Bronchial epithelial cell (primary cell): ENCODE measurements around the gene TBC1D22A. TPM values are rescaled to one million over a fixed set of nuclear protein-coding genes. Genes with fewer than 3 reads are reported as not detected.

Experiments
- DNase-seq: peaks from one replicate; pipeline ENCODE4 v3.0.0-alpha.2; 2010; ENCODE audit warnings: low read depth
- FAIRE-seq: peaks from 2 replicates; lab custom pipeline; 2011; peaks lifted over from hg19 to GRCh38; lab: Jason Lieb, UNC
- H3K27me3 ChIP-seq: 2 replicates; pipeline ENCODE4 v1.5.1; 2011; ENCODE audit warnings: low read length; ENCODE audit not compliant: control insufficient read depth, insufficient read depth
- H3K36me3 ChIP-seq: 2 replicates; pipeline ENCODE4 v1.5.1; 2011; ENCODE audit warnings: low read length; ENCODE audit not compliant: control insufficient read depth, insufficient read depth
- H3K4me3 ChIP-seq: 2 replicates; pipeline ENCODE4 v1.5.1; 2011; ENCODE audit warnings: mild to moderate bottlenecking, low read depth, low read length, control low read depth
- total RNA-seq: library from RNA; depleted of rRNA; stranded (reverse); fragments of >200 nt; gene quantifications from 2 replicates; pipeline ENCODE4 v1.2.1, GENCODE V29; 2014
- TF ChIP-seq, protein P1 (sequence below): IDR thresholded peaks from 2 replicates; pipeline ENCODE4 v1.5.1; 2011; ENCODE audit warnings: mild to moderate bottlenecking, moderate library complexity, low read length, control low read depth, inconsistent platforms; ENCODE audit not compliant: insufficient read depth, severe bottlenecking

Gene TBC1D22A
- total RNA-seq, 1 donor from 2014 or later: 10.0 TPM

DNA sequence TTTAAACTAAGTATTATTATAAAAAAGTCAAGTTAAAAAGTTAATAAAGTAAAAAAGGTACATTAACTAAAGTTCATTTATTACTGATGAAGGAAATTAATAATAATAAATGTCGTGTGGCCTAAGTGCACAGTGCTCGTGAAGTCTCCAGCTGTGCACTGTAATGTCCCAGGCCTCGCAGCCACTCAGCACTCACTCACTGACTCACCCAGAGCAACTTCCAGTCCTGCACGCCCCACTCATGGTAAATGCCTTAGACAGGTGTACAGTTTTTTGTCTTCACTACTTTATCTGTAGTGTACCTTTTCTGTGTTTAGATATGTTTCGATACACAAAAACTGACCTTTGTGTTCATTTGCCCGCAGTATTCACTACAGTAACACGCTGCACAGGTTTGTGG is 175.5 kb downstream of the TBC1D22A start:
- Histone ChIP-seq H3K27me3 (no peaks in the 10 kb centered on the region), H3K36me3 (no peaks in the 10 kb centered on the region), H3K4me3 (no peak overlapping the region)
- no peak for FAIRE-seq
- TF ChIP-seq, protein P1, sequence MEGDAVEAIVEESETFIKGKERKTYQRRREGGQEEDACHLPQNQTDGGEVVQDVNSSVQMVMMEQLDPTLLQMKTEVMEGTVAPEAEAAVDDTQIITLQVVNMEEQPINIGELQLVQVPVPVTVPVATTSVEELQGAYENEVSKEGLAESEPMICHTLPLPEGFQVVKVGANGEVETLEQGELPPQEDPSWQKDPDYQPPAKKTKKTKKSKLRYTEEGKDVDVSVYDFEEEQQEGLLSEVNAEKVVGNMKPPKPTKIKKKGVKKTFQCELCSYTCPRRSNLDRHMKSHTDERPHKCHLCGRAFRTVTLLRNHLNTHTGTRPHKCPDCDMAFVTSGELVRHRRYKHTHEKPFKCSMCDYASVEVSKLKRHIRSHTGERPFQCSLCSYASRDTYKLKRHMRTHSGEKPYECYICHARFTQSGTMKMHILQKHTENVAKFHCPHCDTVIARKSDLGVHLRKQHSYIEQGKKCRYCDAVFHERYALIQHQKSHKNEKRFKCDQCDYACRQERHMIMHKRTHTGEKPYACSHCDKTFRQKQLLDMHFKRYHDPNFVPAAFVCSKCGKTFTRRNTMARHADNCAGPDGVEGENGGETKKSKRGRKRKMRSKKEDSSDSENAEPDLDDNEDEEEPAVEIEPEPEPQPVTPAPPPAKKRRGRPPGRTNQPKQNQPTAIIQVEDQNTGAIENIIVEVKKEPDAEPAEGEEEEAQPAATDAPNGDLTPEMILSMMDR: no peak
- DNase-seq: no peak

DNA sequence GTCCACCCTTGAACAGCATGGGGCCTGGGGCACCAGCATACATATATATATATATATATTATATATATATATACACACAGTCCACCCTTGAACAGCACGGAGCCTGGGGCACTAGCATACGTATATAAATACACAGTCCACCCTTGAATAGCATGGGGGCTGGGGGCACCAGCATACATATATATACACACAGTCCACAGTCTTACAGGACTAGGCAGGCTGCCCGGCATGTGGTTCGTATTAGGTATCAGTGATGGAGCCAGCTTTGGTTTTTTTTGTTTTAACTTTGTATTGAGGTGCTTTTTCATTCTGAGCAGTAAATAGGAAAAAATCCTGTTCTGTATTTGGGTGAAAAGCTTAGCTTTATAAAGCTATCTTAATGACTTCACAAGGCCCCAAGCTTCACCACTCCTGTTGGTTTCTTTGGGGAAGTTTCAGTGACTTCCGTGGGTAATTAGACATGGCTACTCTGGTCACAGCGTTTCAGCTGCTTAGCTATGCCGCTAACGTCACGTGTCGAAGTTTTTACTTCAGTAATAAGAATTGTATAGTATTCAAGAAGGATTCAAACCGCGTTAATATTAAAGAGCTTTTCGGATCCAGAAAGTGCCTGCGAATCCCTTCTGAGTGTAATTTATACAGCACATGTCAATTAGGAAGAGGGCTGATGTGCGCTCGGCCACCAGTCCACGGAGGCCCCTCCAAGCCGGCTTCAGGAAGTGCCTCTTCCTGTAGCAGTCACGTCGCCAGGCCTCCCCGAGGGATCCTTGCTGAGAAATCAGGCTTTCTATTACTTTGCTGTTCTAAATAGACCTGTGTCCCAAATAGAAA is 179.7 kb downstream of the TBC1D22A start:
- Histone ChIP-seq H3K4me3 (no peak overlapping the region), H3K27me3 (no peaks in the 10 kb centered on the region), H3K36me3 (peaks cover 3% of the 10 kb centered on the region)
- TF ChIP-seq, protein P1: no peak
- FAIRE-seq (no peak), DNase-seq (no peak)

DNA sequence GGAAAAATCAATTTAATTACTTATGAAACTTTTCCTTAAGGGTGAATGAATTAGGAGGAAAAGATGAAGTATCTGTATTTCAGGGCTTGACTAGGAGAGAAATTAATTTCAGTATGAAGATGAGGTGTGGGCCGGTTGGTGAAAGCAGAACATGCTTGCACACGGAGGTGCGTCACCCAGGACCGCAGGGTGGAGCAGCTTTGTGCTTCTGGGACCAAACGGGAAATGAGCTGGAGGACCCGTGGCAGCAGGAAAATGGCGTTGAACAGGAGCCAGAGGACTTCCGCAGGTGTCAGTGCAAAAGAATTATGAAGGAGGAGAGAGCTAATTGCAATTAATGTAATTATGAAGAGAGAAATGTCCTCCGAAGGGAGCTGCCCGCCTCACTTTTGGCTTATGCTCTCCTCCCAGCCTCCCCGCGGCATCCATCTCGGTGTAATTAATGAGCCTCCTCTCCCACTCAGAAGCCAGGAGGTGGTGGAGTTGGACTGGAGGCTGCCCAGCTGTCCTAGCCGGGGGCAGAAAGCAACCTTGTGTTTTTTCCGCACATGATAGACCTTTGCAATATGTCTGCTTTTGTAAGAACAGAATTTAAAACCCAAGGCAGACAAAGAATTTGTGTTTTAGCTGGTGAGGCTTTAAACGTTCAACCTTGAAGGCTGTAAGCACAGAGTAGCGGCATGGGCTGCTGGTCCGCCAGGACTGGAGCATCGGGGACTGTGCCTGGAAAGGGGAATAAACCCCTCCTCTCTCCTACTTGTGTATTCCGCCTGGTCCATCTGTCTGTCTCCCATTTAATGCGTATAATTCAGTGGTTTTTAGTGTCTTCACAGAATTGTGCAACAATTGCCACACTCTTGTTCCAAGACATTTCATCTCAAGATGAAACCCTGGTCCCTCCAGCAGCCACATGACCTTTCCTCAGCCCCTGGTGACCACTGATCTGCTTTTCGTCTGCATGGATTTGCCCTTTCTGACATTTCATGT is 180.6 kb downstream of the TBC1D22A start:
- DNase-seq: no peak
- H3K27me3 ChIP-seq: no peaks in the 10 kb centered on the region
- TF ChIP-seq, protein P1: no peak
- FAIRE-seq: no peak
- peaks cover 3% of the 10 kb centered on the region for H3K36me3 ChIP-seq
- no peak overlapping the region for H3K4me3 ChIP-seq

DNA sequence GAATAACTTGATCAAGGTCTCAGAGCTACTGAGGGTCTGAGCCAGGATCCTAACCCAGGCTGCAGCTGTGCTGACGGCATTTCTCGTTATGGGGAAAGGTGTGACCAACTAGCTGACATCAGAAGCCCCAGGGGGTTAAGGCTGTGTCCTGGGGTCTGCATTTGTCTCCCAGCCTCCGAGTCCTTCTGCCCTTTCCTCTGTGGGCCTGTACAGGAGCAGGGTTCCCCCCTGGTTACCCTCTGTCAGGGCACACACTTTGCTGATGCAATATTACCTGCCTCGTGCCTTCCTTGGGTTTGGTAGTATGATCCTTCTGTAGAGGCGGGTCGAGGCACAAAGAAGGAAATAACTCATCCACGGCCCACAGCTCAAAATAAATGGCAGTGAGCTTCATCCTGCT is 183.0 kb downstream of the TBC1D22A start:
- Histone ChIP-seq H3K36me3 (peaks cover 5% of the 10 kb centered on the region), H3K27me3 (no peaks in the 10 kb centered on the region), H3K4me3 (no peak overlapping the region)
- TF ChIP-seq, protein P1: no peak
- FAIRE-seq (no peak), DNase-seq (no peak)

DNA sequence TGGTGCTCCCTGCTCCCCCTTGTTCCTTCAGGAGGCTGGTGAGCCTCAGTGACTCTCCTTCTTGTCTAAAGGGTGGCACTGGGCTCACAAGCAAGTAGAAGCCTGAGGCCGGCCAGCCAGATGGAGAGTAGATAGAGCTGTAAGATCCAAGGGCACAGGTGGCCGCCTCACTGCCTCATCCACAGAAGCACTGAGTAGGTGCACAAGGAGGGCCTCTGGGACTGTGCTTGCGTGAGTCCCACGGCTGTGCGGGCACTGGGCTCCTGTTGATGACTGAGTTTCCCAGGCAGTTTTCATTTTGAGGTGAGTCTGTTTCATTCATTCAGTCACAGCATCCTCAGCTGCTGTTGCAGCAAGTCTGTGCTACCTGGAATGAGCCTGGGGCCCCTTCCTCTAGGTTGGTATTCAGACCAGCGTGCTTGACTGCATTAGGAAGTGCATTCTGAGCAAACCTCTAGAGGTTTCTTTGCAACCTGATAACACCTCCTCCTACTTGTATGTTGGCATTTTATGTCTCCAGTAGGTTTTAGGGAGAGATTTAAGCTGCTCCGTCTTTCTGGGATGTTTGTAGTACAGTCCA is 184.0 kb downstream of the TBC1D22A start:
- Histone ChIP-seq H3K4me3 (no peak overlapping the region), H3K27me3 (no peaks in the 10 kb centered on the region), H3K36me3 (peaks cover 5% of the 10 kb centered on the region)
- DNase-seq: no peak
- TF ChIP-seq, protein P1: no peak
- FAIRE-seq: peak; percentile 87
